HepG2 (cell line): Measurements from ENCODE around the gene SLC13A5. TPM values are rescaled to one million over a fixed set of nuclear protein-coding genes. Genes with fewer than 3 reads are reported as not detected.
A peak's percentile ranks its signal among the peaks of the same experiment; 100 is the strongest.

Experiments
- CERS6 ChIP-seq: sonication (generic); formaldehyde crosslinking; IDR thresholded peaks from 2 replicates; pipeline ENCODE4 v1.5.0; 2020; ENCODE audit warnings: missing genetic modification reagents
- EZH2 ChIP-seq: conservative IDR thresholded peaks from 2 replicates; pipeline ENCODE4 v1.6.1; 2012; ENCODE audit warnings: mild to moderate bottlenecking, low read depth, low read length, moderate library complexity
- FOXK1 ChIP-seq: sonication (generic); formaldehyde crosslinking; IDR thresholded peaks from 2 replicates; pipeline ENCODE4 v1.4.0; 2020; ENCODE audit warnings: low read depth, missing genetic modification reagents, borderline replicate concordance
- KLF15 ChIP-seq: sonication (generic); formaldehyde crosslinking; IDR thresholded peaks from 2 replicates; pipeline ENCODE4 v1.8.1; 2023; ENCODE audit warnings: borderline replicate concordance, mild to moderate bottlenecking, inconsistent platforms, missing genetic modification reagents, mixed read lengths
- MXI1 ChIP-seq: IDR thresholded peaks from 3 replicates; pipeline ENCODE4 v1.6.1; 2012; ENCODE audit warnings: low read depth, low read length, inconsistent platforms, borderline replicate concordance
- NCOA1 ChIP-seq: sonication (generic); formaldehyde crosslinking; IDR thresholded peaks from 2 replicates; pipeline ENCODE4 v1.9.0; 2021; ENCODE audit warnings: missing genetic modification reagents
- PHF8 ChIP-seq: sonication (generic); formaldehyde crosslinking; IDR thresholded peaks from 2 replicates; pipeline ENCODE4 v1.5.0; 2020; ENCODE audit warnings: missing genetic modification reagents
- POLR2AphosphoS5 ChIP-seq: IDR thresholded peaks from 2 replicates; pipeline ENCODE4 v1.6.1; 2012; ENCODE audit warnings: low read depth, low read length
- RAD51 ChIP-seq: fragments of 450-650 bp; IDR thresholded peaks from 2 replicates; pipeline ENCODE4 v1.6.1; 2016; ENCODE audit warnings: borderline replicate concordance
- RXRA ChIP-seq: sonication (generic); formaldehyde crosslinking; IDR thresholded peaks from 2 replicates; pipeline ENCODE4 v1.5.1; 2020; ENCODE audit warnings: missing genetic modification reagents
- SKIL ChIP-seq: sonication (generic); formaldehyde crosslinking; IDR thresholded peaks from 2 replicates; pipeline ENCODE4 v1.8.0; 2022; ENCODE audit warnings: missing genetic modification reagents, mild to moderate bottlenecking, moderate library complexity, borderline replicate concordance
- SNAPC5 ChIP-seq: sonication (generic); formaldehyde crosslinking; IDR thresholded peaks from 2 replicates; pipeline ENCODE4 v1.8.1; 2023; ENCODE audit warnings: mild to moderate bottlenecking, missing genetic modification reagents, borderline replicate concordance
- SRY ChIP-seq: sonication (generic); formaldehyde crosslinking; IDR thresholded peaks from 2 replicates; pipeline ENCODE4 v1.8.0; 2022; ENCODE audit warnings: mild to moderate bottlenecking, missing genetic modification reagents
- ZHX1 ChIP-seq: sonication (generic); formaldehyde crosslinking; IDR thresholded peaks from 2 replicates; pipeline ENCODE4 v1.8.1; 2022; ENCODE audit warnings: low read depth, mild to moderate bottlenecking, missing genetic modification reagents
- ZNF225 ChIP-seq: sonication (generic); formaldehyde crosslinking; IDR thresholded peaks from 2 replicates; pipeline ENCODE4 v1.4.0; 2020; ENCODE audit warnings: mild to moderate bottlenecking, missing genetic modification reagents
- ZNF263 ChIP-seq: sonication (generic); formaldehyde crosslinking; IDR thresholded peaks from 2 replicates; pipeline ENCODE4 v1.4.0; 2020; ENCODE audit warnings: missing genetic modification reagents
- ZNF468 ChIP-seq: sonication (generic); formaldehyde crosslinking; IDR thresholded peaks from 2 replicates; pipeline ENCODE4 v1.8.0; 2022; ENCODE audit warnings: mild to moderate bottlenecking, moderate library complexity, missing genetic modification reagents
- ZNF549 ChIP-seq: sonication (generic); formaldehyde crosslinking; IDR thresholded peaks from 2 replicates; pipeline ENCODE4 v1.5.0; 2020; ENCODE audit warnings: missing genetic modification reagents
- ZNF629 ChIP-seq: sonication (generic); formaldehyde crosslinking; conservative IDR thresholded peaks from 2 replicates; pipeline ENCODE4 v1.5.0; 2020; ENCODE audit warnings: missing genetic modification reagents
- ZNF704 ChIP-seq: sonication (generic); formaldehyde crosslinking; IDR thresholded peaks from 2 replicates; pipeline ENCODE4 v1.8.1; 2023; ENCODE audit warnings: mild to moderate bottlenecking, inconsistent platforms, moderate library complexity, missing genetic modification reagents, borderline replicate concordance
- ZNF841 ChIP-seq: sonication (generic); formaldehyde crosslinking; IDR thresholded peaks from 2 replicates; pipeline ENCODE4 v1.8.1; 2023; ENCODE audit warnings: missing genetic modification reagents, borderline replicate concordance
- ZSCAN30 ChIP-seq: sonication (generic); formaldehyde crosslinking; IDR thresholded peaks from 2 replicates; pipeline ENCODE4 v1.5.0; 2020; ENCODE audit warnings: mild to moderate bottlenecking, missing genetic modification reagents
- polyA plus RNA-seq, 8 experiments: library from polyadenylated mRNA; depleted of rRNA in 3 of 8; stranded (reverse) in 7 of 8; unstranded in 1 of 8; fragments of >200 nt; fragmentation: Illumina TruSeq in 4 of 8; extraction: Trizol in 4 of 8; gene quantifications; 2 replicates each; pipeline versions ENCODE4 v1.2.1 to v1.2.3, GENCODE V29; 2011 to 2016; ENCODE audit warnings: low read depth in 4 of 8, missing spikeins in 1 of 8, mixed read lengths in 1 of 8; ENCODE audit not compliant: insufficient read depth in 1 of 8
- total RNA-seq, 5 experiments: library from RNA; depleted of rRNA; stranded (reverse); fragments of >200 nt; fragmentation: Illumina TruSeq; extraction: Trizol; gene quantifications; 2 replicates each; pipeline ENCODE4 v1.2.3, GENCODE V29; 2016; ENCODE audit warnings: low read depth in 1 of 5

SLC13A5 gene
- total and polyA plus RNA-seq, 2 of the 13 experiments (the other 11 are each of a cell fraction or from before 2014, with no cell fraction given) = 42.8 to 310 TPM

- TF ChIP-seq FOXK1 (CRISPR knock-in tag) = peak; percentile 87; the same call in 1 of the 2 replicates
- TF ChIP-seq SKIL = peak; percentile 96
- no peak for TF ChIP-seq CERS6 (CRISPR knock-in tag)
- no peak for TF ChIP-seq ZNF225 (CRISPR knock-in tag)
- peak; percentile 64; the same call in 1 of the 2 replicates for TF ChIP-seq KLF15
- TF ChIP-seq POLR2AphosphoS5 = peak; percentile 7
- TF ChIP-seq ZNF629 (CRISPR knock-in tag) = peak; percentile 63
- TF ChIP-seq ZHX1 (CRISPR knock-in tag) = no peak
- peak; percentile 64; the same call in 2 of the 3 replicates for TF ChIP-seq MXI1
- TF ChIP-seq SNAPC5 (CRISPR knock-in tag) = peak; percentile 88; the same call in 1 of the 2 replicates
- TF ChIP-seq SRY (CRISPR knock-in tag) = no peak
- no peak for TF ChIP-seq RAD51
- TF ChIP-seq RXRA (CRISPR knock-in tag) = peak; percentile 99
- TF ChIP-seq ZNF704 (CRISPR knock-in tag) = 0 out of 2 replicates have a peak, but pooled peaks have one; percentile 63
- no peak for TF ChIP-seq ZNF841
- no peak for TF ChIP-seq EZH2
- 0 out of 2 replicates have a peak, but pooled peaks have one; percentile 3 for TF ChIP-seq PHF8
- no peak for TF ChIP-seq ZNF549 (CRISPR knock-in tag)
- TF ChIP-seq ZNF468 (CRISPR knock-in tag) = 0 out of 2 replicates have a peak, but pooled peaks have one; percentile 11
- TF ChIP-seq NCOA1 (CRISPR knock-in tag) = peak; percentile 94
- peak; percentile 49 for TF ChIP-seq ZNF263
- no peak for TF ChIP-seq ZSCAN30
Observed at GRCh38 chr17:6699997-6700947, 12.9 kb downstream of the SLC13A5 start (continued).
